ENCODE results near the gene DLG2.

DLG2 gene

DNA sequence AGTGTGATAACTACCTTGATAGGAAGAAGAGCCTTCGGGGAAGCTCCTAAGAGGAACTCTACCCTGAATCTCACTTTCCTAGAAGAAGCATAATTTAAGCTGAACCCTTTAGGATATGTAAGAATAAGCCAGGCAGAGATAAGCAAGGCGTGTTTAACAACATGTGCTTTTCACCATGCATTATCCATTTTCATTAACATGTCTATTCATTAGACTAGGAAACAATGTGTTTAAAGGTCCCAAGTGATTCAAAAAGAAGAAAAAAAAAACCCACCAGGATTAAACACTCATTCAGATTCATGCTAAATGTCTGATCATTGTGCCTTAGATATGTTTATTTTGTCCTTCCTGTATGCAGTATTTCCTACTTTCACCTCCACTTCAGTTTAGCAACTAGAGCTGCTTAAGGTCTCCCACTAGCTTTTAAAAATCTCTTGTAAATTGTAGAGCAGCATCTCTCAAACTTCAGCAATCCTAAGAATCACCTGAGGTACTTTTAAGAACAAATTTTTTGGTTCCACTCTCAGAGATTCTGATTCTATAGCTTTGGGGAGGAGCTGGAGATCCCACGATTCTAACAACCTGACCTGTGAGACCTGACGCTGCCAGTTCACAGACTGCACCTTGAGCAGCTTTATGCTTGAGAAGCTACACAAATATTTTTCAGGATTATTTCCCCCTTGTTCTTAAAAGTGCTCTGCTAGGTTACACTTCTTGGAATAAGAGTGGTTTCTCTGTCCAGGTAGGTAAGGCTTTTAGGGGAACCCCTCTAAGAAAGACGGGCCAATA lies 1385.6 kb downstream of the DLG2 start:
- TF ChIP-seq, protein P1, sequence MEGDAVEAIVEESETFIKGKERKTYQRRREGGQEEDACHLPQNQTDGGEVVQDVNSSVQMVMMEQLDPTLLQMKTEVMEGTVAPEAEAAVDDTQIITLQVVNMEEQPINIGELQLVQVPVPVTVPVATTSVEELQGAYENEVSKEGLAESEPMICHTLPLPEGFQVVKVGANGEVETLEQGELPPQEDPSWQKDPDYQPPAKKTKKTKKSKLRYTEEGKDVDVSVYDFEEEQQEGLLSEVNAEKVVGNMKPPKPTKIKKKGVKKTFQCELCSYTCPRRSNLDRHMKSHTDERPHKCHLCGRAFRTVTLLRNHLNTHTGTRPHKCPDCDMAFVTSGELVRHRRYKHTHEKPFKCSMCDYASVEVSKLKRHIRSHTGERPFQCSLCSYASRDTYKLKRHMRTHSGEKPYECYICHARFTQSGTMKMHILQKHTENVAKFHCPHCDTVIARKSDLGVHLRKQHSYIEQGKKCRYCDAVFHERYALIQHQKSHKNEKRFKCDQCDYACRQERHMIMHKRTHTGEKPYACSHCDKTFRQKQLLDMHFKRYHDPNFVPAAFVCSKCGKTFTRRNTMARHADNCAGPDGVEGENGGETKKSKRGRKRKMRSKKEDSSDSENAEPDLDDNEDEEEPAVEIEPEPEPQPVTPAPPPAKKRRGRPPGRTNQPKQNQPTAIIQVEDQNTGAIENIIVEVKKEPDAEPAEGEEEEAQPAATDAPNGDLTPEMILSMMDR (IDR thresholded peaks at IDR 0.05; ENCODE audit: insufficient read depth, low read length, missing control alignments) = no peak
- H3K4me3 ChIP-seq (ENCODE audit: low read depth, low read length) = no peak overlapping the region
- POLR2A ChIA-PET = no interaction called here
- DNase-seq (ENCODE audit: low read depth, low spot score) = no peak
- CTCF ChIA-PET = no interaction called here

DNA sequence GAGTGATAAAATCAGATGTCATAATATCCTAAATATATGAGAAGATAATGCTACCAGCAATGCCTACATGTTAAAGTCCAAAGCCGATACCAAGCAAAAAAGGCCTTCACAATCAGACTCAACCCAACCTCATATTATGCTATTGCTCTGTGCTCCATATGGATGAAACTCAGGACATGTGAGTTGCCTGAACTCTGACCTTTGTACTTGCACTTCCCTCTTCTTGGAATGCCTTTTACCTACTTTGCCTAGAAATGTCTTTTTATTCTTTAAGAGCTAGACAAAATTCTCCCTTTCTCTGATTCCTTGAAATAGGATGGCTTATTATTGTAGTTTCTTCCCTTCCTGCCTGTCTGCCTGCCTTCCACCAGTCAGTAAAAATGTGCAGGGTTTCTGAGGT lies 1386.3 kb downstream of the DLG2 start:
- H3K4me3 ChIP-seq (ENCODE audit: low read depth, low read length) = no peak overlapping the region
- TF ChIP-seq, protein P1 (IDR thresholded peaks at IDR 0.05; ENCODE audit: insufficient read depth, low read length, missing control alignments) = no peak
- ChIA-PET POLR2A (no interaction called here), CTCF (no interaction called here)
- DNase-seq (ENCODE audit: low read depth, low spot score) = no peak

DNA sequence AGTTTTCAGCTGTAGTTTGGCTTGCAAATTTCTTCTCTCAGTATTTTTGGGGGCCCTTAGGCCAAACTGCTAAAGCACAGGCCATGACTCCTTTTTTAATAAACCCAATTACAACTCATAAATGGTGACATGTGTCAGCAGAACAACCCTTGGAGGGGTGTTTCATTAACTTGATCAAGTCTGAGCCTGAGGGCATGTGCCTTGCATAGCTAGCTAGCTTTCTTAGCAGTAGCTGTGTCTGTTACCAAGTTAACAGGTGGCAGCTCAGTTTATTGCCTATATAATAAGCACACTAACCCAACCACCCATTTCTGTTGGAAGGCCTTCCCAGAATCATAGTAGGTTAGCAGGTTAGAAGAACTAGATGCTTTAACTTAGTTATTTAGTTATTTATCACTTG lies 1390.7 kb downstream of the DLG2 start:
- ChIA-PET POLR2A (no interaction called here), CTCF (no interaction called here)
- no peak overlapping the region for H3K4me3 ChIP-seq (ENCODE audit: low read depth, low read length)
- no peak for DNase-seq (ENCODE audit: low read depth, low spot score)
- TF ChIP-seq, protein P1 (IDR thresholded peaks at IDR 0.05; ENCODE audit: insufficient read depth, low read length, missing control alignments) = no peak

DNA sequence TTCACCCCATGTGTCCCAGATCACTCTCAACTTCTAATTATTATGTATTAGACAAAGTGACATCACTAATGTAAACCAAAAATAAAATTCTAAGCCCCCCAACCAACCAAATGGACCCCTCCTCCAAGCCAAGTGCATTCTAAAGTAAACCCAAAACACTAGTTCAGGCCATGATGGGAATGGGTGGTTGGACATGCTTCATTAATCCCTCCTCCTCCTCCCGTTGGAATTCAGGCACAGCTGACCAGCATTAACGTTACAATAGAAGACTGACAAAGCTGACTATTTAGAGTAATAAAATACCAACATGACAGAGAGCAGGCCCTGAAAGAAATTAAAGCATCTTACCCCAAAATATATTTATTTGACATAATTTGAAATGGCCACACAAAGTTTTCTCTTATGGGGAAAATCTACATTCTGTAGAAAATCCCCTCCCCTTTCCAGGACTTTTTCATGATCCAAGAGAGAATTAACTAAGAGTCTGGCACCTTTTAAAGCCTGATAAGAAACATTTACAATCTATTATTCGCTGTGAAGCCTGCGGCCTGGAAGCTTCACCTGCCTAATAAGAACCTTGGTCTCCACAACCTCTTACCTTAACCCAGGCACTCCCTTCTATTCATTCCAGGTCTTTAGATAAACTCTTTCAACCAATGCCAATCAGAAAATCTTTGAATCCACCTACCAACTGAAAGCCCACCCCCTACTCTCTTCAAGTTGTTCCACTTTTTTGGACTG lies 1392.5 kb downstream of the DLG2 start:
- H3K4me3 ChIP-seq (ENCODE audit: low read depth, low read length) = no peak overlapping the region
- ChIA-PET CTCF (no interaction called here), POLR2A (no interaction called here)
- DNase-seq (ENCODE audit: low read depth, low spot score) = no peak
- TF ChIP-seq, protein P1 (IDR thresholded peaks at IDR 0.05; ENCODE audit: insufficient read depth, low read length, missing control alignments) = no peak

DNA sequence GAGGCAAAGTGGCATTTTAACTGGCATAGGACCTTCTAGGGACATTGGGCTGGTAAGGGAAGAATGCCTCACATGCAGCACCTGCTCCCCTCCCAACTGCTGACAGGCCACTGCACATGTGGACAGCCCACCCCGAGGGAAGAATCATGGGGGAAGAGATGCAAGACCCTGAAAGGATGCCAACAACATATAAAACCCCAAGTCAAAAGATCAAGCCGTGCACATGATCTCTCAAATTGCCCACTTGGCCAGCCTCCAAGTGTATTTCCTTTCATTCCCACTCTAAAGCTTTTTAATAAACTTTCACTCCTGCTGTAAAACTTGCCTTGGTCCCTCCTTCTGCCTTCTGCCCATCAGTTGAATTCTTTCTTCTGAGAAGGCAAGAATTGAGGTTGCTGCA lies 1393.1 kb downstream of the DLG2 start:
- TF ChIP-seq, protein P1 (IDR thresholded peaks at IDR 0.05; ENCODE audit: insufficient read depth, low read length, missing control alignments) = no peak
- no peak for DNase-seq (ENCODE audit: low read depth, low spot score)
- ChIA-PET CTCF (no interaction called here), POLR2A (no interaction called here)
- no peak overlapping the region for H3K4me3 ChIP-seq (ENCODE audit: low read depth, low read length)

DNA sequence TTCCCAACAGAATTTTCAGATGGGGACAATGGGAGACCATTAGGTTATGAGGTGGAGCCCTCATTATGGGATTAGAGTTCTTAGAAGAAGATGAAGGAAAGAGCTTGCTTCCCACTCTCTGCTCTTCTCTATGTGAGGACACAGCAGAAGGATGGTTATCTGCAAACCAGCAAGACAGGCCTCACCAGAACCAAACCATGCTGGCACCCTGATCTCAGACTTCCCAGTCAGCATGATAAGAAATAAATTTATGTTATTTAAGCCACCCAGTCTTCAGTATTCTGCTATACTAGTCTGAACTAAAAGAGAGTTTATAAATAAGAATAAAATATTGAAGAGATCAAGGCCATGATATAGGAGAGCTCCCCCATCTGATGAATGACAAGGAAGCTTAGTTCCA lies 1394.6 kb downstream of the DLG2 start:
- POLR2A ChIA-PET = no interaction called here
- CTCF ChIA-PET = no interaction called here
- no peak for DNase-seq (ENCODE audit: low read depth, low spot score)
- TF ChIP-seq, protein P1 (IDR thresholded peaks at IDR 0.05; ENCODE audit: insufficient read depth, low read length, missing control alignments) = no peak
- no peak overlapping the region for H3K4me3 ChIP-seq (ENCODE audit: low read depth, low read length)
